Cardiac fibroblast (primary cell): ENCODE measurements around the gene ADAM17.

Experiments
- DNase-seq, 2 donors: peaks; one replicate each; pipeline versions ENCODE4 v3.0.0 to v3.0.0-alpha.2; 2010; ENCODE audit warnings: low read depth in 2 of 2
- H3K4me3 ChIP-seq, 2 donors: replicated peaks in 1 of 2; 1 replicate in 1 of 2; 2 replicates in 1 of 2; pipeline ENCODE4 v1.5.1; 2011; ENCODE audit warnings: low read depth in 2 of 2, low read length in 2 of 2, mild to moderate bottlenecking in 2 of 2, moderate library complexity in 1 of 2
- CTCF ChIP-seq: IDR thresholded peaks from one replicate; pipeline ENCODE4 v1.5.1; 2011; ENCODE audit warnings: low read depth, mild to moderate bottlenecking, low read length, inconsistent platforms

The ADAM17 gene

GRCh38 chr2:9466147-9466683 lies 89.4 kb downstream of the ADAM17 start:
- DNase-seq: no peak
- H3K4me3 ChIP-seq: no peak overlapping the region
- no peak for TF ChIP-seq CTCF

GRCh38 chr2:9465170-9465569 lies 90.5 kb downstream of the ADAM17 start:
- DNase-seq: no peak
- TF ChIP-seq CTCF: no peak
- no peak overlapping the region for H3K4me3 ChIP-seq

- DNase-seq: peak in 1 of 2 donors; percentile 21
- no peak for TF ChIP-seq CTCF
Observed at GRCh38 chr2:9463698-9464034, 92.0 kb downstream of the ADAM17 start.

DNA sequence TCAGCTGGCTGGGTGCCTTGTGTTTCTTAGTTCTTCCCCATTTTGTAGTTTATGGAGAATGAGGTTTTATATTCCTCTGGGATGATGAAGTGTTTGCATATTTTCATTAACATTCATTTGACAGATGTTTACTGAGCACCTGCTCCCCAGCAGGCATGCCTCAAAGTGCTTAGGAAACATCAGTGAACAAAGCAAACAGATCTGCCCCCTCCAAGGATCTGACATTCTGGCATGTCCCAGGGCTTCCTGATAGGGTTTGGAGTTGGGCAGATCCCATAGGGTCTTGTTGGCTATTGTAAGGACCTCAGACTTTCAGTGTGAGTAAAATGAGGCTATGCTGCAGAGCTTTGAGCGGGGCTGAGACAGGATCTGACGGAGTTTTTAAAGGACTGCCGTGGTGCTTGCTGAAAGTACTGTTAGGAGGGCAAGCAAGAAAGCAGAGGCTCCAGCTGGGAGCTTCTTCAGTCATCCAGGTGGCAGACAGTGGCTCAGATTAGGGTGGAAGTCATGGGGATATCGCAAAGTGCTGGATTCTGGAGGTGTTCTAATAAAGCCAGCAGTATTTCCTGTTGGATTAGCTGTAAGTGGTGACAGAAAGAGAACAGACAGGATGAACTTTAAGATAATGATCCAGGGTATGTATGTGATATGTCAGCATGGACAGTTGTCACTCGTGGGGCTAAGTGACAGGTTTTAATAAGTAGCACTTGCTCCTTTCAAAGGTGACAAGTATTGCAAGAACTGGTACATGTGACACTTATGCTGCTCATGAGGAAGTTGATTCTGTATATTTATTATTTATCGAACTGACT lies 92.5 kb downstream of the ADAM17 start:
- H3K4me3 ChIP-seq: no peak overlapping the region
- DNase-seq: no peak
- TF ChIP-seq CTCF: no peak

More at GRCh38 chr2:9463698-9464034, 92.0 kb downstream of the ADAM17 start:
- no peak overlapping the region for H3K4me3 ChIP-seq

DNA sequence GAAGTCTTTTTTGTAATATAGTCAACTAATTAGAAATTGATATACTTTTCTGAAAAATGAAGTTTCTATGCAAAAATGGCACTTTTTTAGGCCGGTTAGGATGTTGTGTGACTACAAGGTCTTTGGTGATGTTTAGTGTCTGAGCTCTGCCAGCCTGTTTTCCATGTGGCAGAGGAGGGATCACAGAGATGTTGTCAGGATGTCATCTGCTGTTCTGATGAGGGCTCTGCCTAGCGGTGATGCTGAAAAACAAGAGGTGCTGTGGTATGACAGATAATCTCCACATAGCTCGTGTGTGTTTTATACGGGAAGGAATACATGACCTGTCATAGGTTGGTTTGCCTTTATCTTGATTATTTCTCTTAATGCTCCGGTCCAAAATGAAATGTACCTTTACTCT lies 93.3 kb downstream of the ADAM17 start:
- no peak for DNase-seq
- no peak for TF ChIP-seq CTCF
- no peak overlapping the region for H3K4me3 ChIP-seq

GRCh38 chr2:9461079-9461478 lies 94.6 kb downstream of the ADAM17 start:
- no peak for DNase-seq
- TF ChIP-seq CTCF: no peak
- no peak overlapping the region for H3K4me3 ChIP-seq
